Posterior cingulate gyrus (tissue), 11 donors: Measurements from ENCODE around the gene PLCB1.

ENCODE experiments used
- DNase-seq, 10 donors: peaks; one replicate each; pipeline versions ENCODE4 v3.0.0 to v3.0.0-alpha.2; 2020 to 2021; ENCODE audit warnings: mixed read lengths in 3 of 10
- intact Hi-C: fragments of 100-400 bp; cut with DNase I; formaldehyde crosslinking; loops from one replicate; pipeline ENCODE4 v1.15.1; 2023

PLCB1 gene

DNA sequence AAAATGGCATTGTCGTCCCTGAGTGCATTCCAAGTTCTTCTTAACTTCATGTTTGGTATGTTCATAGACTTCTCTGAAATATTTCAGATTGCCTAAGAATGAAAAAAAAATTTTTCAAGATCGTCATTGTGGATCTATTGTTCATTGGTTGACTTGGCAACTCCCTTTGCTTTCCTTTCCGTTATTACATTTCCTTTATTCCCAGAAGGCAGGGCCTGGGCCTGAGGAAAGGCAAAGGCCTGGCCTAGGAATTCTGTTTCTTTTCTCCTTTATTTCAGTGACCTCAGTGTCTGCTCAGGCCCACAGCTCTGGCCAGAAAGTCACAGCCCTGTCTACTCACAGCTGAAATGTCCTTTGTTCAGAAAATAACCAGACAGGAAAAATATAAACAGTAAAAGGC lies 535.2 kb downstream of the PLCB1 start:
- intact Hi-C loops, result no loop called here
- DNase-seq, result peak in 1 of 10 donors; percentile 22

DNA sequence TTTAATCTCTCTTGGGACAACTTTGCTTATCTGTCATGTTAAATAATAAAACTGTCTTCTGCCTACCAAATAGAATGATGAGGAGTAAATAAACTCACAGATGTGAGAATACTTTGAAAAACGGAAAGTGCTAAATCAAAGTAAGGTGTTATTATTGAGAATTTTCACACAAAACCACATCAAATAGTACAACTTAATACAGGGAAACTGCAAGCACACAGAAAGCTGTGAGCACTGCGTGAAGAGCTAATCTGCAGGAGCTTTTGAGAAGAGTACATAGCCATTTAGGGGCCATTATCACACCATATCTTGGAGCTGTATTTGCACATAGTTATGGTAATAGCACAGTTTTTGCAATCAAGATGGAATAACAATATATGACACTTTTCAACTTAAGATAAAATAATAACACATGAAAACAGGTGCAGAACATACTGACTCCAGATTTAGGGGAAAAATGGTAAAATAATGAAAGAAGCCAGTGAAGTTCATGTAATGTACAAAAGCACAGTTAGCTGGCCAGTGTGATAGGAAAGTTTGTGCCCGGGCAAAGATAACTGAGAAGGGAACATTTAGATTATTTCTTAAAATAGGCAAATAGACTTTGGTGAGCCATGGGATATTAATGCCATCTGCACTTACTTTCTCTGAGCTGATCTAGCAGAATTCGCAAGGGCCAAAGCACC lies 538.3 kb downstream of the PLCB1 start:
- no peak for DNase-seq
- intact Hi-C loops, result no loop called here

DNA sequence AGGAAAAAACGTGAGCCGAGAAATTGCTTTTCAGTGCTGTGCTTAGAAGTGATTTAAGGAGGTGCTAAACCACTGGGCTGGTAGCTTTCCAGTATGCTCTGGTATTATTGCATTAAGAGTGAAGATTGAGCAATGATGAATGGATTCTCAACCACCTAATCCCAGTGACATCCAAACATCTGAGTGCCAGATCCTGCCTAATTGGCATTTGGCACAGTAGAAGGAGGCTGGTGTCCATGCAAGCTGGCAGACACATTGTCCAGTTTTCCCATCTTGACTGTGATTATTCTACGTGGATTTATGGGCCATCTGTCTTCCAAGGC lies 538.8 kb downstream of the PLCB1 start:
- peak in 1 of 10 donors; percentile 22 for DNase-seq

DNA sequence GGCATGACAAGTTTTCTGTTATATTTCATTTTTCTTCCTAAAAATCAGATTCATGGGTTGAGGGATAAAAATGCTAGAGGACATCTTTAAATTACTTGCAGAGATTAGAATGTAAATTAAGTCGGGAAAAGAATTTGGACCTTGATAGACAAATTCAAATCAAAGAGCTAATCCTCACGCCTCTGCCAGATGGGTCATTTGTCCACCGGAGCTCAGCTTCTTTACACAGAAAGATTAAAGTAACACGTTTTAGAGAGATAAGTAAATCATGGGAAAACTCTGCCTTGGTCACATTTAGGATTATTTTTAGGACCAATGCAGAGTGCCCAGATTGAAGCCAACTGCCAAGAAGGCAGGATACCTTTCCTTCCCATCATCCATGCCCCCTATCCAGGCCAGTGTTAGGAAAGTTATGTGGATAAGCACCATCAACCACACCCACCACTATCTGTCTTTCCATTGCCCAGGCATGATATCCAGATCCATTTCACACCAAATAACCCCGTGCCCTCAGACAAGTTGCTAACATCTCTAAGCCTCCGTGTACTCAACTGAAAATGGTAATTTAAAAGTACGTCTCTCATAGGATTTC lies 539.4 kb downstream of the PLCB1 start:
- no peak for DNase-seq
- intact Hi-C loops, result no loop called here

More for the DNA sequence above, 538.8 kb downstream of the PLCB1 start:
- intact Hi-C loops, result no loop called here

DNA sequence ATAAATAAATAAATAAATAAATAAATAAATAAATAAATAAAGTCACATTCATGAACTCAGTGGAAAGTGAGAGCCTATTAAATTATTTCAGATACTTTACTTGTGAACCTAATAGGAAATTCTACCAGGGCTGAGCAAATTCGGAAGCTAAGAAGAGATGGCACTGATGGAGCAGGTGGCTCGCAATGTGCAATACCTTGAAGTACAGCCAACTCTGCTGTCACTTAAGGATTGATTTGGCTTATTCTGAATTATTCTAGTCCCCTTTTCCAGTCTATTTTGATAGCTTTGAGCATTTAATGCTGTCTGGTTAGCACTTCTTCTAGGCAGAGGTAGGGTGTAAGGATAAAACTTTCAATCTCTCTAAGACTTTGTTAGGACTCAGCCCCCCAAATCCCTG lies 541.0 kb downstream of the PLCB1 start:
- no peak for DNase-seq
- intact Hi-C loops, result no loop called here

DNA sequence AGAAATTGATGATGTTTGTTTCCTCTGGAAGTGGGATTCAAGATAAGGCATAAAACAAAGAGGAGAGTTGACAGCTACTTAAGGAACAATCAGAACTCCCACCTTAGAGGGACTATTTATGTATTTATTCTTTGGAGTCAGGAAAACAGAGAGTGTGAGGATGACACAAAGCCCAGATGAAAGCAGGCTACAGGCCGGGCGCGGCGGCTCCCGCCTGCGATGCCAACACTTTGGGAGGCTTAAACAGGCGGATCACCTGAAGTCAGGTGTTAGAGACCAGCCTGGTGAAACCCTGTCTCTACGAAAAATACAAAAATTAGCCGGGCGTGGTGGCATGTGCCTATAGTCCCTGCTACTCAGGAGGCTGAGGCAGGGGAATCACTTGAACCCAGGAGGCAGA lies 543.8 kb downstream of the PLCB1 start:
- DNase-seq, result peak in 1 of 10 donors; percentile 17
- intact Hi-C loops, result no loop called here

DNA sequence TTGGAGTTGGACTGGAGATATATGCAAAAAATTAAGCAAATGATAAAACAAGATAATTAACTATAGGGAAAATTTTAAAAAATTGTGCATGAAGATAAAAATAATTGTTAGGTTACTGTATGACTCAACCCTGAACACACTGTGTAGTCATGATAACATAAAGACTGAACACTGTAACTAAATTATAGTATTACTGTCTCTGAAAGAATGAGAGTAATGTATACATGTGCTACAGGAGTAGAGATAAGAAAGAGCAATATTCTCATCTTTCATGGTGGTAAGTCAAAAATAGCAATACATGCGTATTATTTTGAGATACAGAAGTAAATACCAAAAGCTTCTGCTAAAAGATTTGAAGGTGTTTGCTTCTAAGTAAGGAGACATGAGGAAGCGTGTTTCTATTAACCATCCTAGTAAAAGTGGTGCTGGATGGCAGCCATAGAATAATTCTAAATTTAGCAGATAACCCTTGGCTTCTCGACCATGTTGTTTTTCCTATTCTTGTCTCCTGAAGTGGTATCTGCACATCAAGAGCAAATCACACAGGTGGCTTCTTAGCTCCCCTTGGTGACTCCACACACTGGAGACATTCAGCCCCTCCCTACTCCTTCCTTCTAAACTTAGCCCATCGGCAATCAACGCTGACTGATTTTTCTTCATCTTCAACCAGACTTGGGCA lies 546.2 kb downstream of the PLCB1 start:
- intact Hi-C loops, result no loop called here
- no peak for DNase-seq

DNA sequence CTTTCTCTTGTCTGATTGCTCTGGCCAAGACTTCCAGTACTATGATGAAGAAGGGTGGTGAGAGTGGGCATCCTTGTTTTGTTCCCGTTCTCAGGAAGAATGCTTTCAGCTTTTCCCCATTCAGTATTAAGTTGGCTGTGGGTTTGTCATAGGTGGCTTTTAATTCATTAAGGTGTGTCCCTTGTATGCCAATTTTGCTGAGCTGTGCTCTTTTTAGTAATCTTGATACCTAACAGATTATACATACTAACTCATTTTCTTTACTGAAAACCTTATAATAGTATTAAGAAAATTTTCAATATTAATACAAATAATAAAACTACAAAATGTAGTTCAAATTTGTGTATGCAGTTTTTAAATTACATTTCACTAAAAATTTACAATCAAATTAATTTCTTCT lies 557.3 kb downstream of the PLCB1 start:
- intact Hi-C loops, result no loop called here
- no peak for DNase-seq

DNA sequence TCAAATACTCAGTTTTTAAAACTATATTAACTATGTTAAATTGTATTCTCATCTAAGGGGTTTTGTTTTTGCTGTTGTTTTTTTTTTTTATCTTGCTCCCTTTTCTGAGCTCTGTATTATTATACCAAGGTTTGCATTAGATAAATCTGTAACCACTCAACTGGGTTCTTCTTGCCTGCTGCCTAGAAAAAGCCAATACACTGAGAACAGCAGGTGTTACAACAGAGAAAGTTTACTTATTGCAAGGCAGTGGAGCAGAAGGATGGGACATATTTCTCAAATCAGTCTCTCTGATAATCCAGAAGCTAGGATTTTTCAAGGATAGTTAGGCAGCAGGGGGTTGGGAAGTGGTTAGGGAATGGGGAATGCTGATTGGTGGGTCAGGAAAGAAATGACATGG lies 558.0 kb downstream of the PLCB1 start:
- no peak for DNase-seq
- intact Hi-C loops, result no loop called here

DNA sequence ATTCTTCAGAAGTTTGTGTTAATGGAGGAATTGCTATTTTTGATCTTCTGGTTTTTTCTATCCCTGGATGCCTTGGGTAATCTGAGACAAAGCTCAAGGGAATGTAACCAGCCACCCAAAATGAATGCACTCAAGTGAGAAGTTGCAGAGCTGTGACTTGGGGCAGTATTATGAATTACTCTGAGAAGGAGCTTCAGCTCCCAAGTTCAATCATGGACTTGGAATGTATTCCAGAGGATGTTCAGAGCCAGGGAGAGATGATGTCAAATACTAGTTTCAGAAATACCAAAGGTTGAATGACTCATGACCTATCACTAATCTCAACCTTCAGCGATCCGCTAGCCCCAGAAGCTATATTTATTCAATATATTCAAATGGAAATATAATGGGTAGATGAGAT lies 561.6 kb downstream of the PLCB1 start:
- no peak for DNase-seq
- intact Hi-C loops, result no loop called here

DNA sequence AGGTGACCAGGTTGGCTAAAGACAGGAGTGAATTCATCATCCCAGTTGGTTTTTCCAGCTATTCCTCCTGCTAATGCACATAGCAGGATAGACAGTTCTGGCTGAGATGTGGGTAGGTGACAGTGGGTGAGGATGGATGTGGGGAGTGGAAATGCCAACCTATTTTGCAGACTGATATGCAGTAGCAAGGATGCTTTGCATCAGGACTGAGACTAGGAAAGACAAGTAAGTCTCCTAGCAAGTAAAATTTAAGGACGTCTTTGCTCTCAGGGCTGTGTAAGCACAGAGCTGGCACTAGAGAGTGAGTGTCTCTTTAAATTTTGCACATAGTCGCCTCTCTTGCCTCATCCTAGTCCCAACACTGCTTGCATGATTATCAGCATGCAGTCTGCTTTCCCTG lies 568.7 kb downstream of the PLCB1 start:
- no peak for DNase-seq
- intact Hi-C loops, result no loop called here

DNA sequence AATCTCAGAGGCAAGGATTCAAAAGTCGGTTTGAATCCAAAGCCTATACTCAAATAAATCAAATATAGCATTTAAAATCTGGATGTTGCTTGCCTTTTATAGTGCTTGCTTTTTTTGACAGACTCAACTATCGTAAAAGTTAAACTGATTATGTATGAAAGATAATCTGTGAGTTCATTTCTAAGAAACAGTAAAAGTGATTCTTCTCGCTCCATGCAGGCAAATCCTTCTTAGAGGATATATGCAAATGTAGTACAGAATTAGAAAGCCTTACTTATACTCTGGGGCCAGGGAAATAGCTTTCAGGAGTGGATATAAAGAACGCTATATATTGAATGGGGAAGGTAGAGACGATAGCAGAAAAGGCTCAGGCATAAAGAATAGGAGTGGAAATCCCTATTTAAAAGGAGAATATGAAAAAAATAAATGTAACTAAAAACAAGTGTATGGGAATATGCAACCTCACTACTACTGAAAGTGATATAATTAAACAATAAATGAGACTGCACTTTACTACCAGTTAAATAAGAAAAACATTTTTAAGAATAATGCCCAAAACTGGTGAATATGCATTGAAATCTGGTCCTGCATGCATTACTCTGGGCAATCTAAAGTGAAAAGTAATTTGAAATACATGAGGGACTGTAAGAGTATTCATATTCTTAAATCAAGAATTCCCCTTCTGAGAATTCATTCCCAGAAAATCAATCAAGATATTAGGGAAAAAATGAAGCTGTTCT lies 575.1 kb downstream of the PLCB1 start:
- DNase-seq, result no peak
- intact Hi-C loops, result no loop called here

DNA sequence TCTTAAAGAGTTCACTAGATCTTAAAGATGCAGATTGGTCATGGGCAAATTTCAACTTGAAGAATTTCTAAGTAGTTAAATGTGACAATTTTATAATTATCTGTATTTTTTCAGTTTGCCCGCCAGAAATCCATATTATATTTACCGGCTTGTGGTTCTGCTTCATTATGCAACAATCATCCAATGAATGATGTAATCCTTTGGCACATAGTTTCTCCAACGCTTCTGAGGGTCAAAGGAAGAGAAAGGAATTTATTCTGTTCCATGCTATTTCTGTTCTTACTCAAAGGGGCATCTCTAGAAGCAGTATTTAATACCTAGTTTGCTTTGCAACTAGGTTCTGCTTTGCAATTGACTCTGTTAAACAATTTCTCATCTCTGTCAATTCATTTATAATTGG lies 577.6 kb downstream of the PLCB1 start:
- intact Hi-C loops, result no loop called here
- no peak for DNase-seq

DNA sequence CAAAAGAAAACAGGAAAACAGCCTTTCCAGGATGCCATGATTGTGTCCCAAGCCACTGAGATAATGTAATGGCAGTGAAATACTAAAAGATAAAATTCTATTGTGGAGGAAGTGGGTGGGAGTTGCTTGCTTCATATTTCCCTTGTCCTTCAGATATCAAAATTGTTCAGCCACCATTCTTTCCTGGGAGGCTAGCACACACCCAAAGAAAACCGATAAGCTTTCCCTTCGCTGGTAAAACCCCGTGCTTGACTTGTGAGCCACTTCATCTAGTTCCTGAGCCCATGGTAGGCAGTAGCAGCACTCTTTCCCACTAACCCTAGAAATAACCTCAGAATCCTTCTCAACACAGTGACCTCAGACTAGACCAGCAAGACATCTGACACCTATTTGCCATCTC lies 579.4 kb downstream of the PLCB1 start:
- no peak for DNase-seq
- intact Hi-C loops, result no loop called here

DNA sequence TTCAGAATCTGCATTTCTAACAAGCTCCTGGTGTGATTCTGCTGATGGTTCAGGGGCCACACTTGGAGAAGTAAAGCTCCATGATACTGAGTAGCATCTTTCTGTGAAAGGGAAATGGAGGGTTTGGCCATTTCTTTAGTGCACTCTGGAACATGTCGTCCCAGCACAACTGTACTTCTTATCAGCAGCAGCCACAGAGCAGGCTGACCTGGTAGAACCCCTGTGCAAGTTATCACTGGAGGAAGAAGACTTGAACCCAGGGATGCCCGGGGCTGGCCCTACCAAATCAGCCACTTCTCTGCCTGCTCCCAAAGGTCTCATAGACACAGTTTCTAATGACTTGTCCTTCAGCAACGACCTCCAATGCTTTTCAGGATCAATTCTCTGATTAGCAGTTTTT lies 582.1 kb downstream of the PLCB1 start:
- intact Hi-C loops, result no loop called here
- peak in 1 of 10 donors; percentile 38 for DNase-seq

DNA sequence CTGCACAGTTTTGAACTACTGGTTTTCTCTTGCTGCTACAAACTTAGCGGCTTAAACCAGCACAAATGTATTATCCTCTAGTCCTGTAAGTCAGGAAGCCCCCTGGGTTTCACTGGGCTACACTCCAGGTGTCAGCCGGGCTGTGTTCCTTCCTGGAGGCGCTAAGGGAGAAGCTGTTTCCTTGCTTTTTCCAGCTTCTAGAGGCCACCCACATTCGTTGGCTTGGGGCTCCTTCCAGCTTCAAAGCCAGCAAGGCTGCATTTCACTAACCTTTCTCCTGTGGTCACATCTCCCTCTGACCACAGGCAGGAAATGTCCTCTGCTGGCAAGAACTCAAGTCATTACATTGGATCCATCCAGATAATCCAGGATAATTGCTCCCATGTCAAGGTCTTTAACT lies 586.2 kb downstream of the PLCB1 start:
- intact Hi-C loops, result no loop called here
- no peak for DNase-seq

DNA sequence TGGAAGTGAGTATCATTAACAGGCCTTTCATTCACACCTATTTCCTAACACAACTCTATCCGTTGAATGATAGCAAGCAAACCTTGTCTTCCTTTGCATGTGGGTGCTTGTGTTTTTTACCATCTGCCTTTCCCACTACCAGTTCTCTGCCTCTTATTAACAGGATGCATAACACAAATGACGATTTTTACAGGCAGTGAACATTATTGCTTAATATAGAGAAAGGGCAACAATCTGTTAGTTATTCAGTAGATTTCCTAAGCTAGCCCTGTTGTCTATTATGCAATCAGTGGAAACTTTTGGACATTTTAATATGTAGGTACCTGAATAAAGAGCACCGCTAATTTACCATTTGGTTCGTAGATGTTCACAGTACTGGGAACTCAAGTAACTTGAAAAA lies 588.0 kb downstream of the PLCB1 start:
- DNase-seq, result no peak
- intact Hi-C loops, result loop anchor here (2.0 to 5.0 kb wide), 4 partner anchors 333 to 783 kb away; partner anchors contain the start of gene PLCB1

DNA sequence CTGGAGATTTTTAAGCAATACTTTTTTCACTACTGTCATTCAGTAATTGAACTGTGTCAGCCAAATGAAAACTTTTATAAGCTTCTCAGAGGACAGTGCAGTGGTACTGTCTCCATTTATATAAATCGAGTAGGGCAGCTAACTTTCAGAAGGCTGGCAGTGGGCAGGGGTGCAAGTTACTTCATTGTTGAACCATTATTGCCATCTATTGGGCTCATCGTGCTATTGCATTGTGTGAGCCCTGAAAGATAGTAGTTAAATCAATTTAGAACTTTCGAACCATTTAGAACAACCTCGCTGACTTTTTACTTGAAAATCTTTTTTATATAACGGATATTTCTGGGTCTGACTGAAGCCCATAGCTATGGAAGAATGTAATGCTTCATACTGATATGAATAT lies 589.0 kb downstream of the PLCB1 start:
- intact Hi-C loops, result loop anchor here (2.0 to 5.0 kb wide), 4 partner anchors 334 to 784 kb away; partner anchors contain the start of gene PLCB1

DNA sequence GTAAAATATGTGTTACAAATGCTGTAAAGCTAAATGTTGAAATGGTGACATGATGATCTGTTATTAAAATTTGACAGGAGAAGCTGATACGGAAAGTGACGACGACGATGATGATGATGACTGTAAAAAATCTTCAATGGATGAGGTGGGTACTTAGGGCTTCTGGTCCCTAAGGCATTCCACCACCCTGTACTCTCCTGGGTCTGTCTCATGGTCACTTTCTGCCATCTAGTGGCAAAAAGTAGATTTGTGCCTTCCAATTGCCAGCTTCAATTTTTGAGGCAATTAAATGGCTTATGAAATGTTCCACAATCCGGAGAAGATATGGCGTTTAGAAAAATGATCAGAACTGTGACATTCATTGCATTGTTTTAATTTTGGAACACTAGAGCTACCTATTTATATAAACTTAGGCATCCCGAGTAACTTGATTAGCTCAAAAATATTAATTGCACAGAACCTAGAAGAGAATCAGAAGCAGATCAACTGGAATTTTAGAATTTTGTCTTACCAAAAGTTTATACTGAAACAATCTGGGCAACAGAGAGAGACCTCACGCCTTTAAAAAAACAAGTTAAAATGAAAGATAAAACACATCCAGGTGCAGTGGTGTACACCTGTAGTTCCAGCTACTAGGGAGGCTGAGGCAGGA lies 590.3 kb downstream of the PLCB1 start:
- peak in 3 of 10 donors; percentile 14 to 42 (median 29) for DNase-seq
- intact Hi-C loops, result loop anchor here (5.0 kb wide), 3 partner anchors 335 to 785 kb away; partner anchors contain the start of gene PLCB1

More for the DNA sequence above, 589.0 kb downstream of the PLCB1 start:
- peak in 8 of 10 donors; percentile 16 to 87 (median 43) for DNase-seq

DNA sequence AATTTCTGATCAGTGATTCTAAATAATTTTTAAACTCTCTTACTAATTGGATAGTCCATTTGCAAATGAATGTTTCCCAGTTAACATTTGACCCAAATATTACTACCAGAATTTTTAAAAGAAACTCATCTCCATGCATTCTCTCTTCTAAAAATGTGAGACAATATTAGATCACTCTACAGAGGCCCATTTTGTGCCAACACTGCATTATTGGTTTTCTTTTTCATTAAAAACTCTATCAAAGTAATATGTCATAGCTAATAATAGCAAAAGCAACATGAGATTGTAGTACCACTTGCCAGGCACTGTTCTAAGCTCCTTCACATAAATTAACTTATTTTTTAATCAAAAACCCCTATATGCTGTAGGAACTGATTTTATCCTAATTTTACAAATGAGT lies 591.2 kb downstream of the PLCB1 start:
- intact Hi-C loops, result loop anchor here (5.0 kb wide), 3 partner anchors 336 to 786 kb away; partner anchors contain the start of gene PLCB1
- no peak for DNase-seq
